Stimulated activated CD8-positive, alpha-beta memory T cell treated with anti-CD3 and anti-CD28 coated beads, Interleukin-15, amount 100 ng/mL, for 24 hours (primary cell): ENCODE data around the gene KRT3.

Experiments used
- DNase-seq: peaks from one replicate; pipeline ENCODE4 v3.0.0-alpha.2; 2020; ENCODE audit warnings: low read depth

KRT3 gene

DNA sequence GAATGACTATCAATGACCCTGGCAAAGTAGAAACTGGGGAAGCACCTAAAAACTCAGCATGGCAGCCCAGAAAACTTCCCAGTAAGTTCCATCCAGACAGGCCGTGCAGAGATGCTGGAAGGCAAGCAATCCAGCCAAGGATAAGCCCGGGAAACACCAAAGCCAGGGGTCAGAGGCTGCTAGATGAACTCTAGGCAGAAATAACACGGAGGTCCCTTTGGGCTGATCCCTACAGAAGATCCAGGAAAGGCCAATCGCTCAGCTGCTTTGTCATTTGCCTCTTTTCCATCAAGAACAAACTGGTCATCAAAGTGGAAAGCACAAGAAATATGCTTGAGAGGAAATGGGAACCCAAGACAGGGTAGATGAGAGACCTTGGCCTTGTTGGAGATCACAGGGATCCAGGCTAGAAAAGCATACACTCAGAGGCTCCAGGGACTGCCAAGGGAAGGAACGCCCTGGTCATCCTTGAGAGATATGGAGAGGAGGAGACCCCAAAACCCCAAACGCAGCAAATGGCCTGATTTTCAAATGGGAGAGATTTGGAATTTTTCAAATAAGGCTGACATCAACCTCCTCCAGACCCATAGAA, 31.7 kb upstream of the KRT3 start:
- no peak for DNase-seq

DNA sequence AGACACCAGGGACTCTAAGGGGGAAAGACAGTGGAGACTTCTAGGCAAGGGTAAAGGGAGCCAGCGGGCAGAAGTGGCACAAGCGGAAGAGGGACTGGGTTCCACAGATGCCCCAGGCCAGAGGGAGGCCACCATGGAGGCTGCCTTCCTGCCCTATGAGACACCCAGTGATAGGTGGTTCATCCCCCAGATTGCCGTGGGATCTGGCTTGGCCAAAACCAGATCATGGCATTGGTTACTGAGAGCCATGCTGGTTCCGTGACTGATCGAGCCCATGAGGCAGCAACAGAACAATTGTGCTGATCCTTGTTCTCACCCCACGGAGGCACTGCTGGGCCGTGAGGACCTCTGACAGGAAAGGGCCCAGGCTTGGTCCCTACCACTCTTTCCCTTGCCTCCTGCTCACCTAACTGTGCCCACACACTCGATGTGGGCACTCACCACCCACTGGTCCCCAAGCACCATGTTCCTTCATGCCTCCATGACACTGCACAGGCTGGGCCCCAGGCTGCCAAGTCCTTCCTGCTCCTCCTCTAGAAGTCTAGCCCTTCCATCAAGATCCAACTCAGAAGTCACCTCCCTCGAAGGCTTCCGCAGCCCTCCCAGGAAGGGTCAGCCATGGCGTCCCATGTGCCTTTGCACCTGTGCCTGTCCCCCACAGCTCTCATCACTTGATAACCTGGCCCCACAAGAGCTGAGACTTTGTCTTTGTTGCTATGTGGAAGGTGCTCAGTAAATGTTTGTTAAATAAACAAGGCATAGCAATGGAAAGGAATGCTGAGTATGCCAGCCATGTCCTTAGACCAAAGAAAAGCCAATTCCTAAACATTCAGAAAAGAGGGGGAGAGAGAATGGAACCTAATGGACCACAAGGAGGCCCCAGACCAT, 30.9 kb upstream of the KRT3 start:
- no peak for DNase-seq

DNA sequence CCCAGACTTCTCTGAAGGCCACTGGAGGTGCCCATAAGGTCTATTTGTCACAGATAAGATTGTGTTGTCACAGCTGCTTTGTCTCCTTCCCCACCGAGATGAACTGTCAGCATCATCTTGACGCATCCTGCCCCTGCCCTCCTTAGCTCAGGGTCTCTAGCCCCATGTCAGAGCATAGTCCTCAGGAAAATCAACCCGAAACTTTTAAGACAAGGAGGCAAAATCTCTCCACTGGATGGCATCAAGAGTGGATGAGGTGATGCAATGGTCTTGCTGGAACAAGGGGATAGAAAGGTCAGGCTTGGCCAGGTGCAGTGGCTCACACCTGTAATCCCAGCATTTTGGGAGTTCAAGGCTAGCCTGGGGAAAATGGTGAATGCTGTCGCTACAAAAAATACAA, 30.0 kb upstream of the KRT3 start:
- DNase-seq: no peak

DNA sequence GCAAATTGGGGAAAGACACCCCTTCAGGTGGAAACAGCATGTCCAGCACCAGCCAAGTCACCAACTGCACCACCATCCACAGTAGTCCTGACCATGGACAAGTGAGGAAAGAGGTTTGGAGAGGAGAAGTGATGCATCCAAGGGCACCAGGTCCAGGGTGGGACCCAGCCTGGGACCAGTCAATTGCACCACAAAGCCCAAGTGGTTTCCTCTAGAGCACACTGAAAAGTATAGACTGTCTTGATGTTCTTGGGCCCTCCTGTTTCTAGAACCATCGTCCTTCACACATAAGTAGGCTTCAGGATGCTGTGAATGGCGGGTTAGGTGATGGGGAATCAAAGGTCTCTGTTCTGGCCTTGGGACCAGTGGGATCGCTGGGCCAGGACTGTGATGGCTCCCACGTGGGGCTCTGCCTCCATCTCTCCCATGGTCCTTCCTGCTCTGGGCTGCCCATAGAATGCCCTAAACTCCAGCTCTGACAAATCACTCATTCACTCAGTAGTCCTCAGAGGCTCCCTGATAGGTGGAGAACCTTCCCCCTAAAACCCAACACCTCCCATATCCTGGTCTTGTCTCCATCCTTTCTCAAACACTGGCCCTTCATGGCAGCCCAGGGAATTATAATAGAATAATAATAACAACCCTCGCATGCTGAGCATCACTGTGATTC, 29.0 kb upstream of the KRT3 start:
- no peak for DNase-seq

DNA sequence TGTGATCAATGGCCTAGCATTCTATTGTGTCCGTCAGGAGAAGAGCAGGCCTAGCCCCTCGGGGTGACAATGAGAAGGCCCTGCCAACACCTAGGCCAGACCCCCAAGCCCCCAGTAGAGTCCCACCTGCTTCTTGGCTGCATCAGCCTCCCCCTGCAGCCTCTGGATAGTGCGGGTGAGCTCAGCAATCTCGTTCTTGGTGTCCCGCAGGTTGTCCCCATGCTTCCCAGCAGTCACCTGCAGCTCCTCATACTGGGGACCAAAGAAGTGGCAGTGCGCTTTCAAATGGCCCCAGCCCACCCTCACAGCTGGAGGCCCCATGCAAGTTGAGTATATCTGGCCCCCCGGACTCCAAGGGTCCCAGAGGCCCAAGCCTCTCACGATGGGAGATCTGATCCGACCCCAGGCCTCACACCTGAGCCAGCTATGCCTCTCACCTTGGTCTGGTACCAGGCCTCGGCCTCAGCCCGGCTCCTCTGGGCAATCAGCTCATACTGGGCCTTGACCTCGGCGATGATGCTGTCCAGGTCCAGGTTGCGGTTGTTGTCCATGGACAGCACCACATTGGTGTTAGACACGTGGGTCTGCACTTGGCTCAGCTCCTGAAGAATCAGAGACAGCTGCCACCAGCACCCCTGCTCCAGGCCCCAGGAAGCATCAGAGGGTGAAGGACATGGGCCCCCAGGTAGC, 28.0 kb upstream of the KRT3 start:
- DNase-seq: no peak

DNA sequence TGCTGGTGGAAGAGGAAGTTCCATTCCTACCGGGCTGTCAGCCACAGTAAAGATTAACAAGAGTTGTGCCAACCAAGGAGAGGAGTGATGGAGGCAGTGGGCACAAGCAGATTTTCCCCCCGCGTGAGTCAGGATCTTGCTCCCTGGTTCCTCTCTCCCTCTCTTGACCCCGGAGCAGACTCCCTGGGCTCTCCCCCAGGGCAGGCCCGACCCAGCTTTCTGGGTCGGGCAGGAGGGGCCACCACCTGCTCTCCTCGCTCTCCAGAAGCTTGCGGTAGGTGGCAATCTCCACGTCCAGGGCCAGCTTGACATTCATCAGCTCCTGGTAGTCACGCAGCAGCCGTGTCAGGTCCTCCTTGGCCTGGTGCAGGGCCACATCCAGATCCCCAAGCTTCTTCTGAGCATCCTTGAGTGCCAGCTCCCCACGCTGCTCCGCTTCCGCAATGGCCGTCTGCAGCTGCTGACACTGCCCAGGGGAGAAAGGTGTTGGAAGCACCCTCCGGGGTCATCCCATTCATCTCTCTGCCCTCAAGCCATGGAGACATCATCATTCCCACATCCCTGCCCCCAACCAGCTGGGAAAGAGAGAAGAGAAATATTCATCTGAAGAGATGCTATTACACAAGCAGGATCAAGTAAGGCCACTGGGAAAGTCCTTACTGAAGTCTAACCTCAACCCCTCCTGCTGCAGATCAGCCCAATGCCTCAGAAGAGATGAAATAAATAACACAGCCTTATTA, 27.0 kb upstream of the KRT3 start:
- no peak for DNase-seq

DNA sequence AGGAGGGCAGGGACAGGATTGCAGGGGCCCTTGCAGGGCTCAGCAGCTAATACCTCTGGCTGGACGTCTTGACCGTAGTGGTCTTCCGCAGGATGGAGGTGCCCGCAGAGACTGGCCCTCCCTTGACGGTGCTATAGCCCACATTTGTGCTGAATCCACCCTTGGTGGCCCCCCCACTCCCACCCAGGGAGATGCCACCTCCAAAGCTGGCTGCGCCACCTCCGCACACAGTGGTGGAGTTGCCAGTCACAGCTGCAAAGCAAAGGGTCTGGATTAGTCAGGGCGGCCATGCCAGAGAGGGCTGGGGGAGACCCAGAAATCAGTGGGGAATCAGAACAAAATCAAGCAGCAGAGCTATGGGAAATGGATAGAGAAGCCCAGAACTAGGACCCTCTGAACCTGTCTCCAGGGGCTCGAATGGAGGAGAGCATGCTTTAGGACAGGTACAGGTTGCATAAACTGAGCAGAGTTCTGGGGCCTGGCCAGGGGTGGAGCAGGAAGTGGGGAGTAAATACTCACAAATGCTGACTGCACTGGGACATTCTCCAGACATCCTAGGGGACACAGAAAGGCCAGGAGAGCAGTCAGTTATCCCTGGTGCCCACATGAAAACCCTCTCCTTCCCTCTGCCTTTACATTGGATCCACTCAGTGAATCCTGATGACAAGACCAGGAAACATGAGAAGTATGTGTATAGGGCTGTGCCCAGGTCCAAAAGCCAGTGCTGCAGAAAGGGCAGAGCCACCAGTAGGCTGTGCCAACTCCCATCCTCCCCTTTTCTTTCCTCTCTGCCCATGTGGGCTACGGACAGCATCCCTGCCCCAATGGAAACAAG, 26.1 kb upstream of the KRT3 start:
- no peak for DNase-seq

DNA sequence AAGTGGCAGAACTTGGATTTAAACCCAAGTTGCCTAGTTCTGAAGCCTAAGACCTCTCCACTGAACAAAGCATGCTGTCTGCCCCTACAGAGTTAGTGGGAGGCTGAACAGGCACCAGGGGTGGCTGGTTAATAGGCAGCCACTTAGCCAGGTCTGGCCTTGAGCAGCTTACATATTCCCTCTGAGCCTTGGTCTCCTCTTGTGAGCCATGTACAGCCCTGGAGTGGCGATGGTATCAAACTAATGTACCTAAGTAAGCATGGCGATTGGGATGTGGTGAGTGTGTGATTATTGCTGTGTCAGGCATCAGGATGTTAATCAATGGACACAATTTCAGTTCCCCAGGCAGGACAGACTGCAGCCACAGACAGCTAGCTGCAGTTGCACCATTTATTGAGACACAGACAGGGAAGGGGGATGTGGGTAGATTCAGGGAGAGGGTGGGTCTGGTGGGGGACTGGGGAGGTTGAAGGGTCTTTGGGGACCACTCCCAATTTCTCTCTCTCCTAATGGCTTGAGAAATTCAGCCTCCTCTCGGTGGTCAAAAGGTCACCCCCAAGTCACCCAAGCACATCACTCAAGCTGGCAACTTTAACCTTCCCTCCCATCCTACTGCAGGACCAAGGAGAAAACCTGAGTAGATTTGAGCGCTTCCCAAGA, 25.3 kb upstream of the KRT3 start:
- DNase-seq: no peak

DNA sequence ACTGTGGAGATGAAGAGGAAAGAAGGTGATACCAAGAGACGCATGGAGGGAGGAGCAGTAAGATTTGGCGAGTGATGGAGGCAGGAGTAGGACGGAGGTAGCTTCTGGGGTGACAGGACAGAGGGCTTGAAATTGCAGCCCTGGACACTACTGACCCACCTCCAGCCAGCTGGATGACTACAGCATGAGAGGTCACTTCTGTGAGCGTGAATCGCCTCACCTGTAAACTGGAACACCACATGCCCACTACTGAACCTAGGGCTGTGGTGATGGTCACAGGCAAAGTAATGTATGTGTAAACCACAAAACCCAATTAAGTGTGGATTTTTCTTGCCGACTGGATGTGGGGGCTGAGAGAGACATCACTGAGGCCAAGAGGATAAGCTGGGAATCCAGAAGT, 24.6 kb upstream of the KRT3 start:
- DNase-seq: no peak

DNA sequence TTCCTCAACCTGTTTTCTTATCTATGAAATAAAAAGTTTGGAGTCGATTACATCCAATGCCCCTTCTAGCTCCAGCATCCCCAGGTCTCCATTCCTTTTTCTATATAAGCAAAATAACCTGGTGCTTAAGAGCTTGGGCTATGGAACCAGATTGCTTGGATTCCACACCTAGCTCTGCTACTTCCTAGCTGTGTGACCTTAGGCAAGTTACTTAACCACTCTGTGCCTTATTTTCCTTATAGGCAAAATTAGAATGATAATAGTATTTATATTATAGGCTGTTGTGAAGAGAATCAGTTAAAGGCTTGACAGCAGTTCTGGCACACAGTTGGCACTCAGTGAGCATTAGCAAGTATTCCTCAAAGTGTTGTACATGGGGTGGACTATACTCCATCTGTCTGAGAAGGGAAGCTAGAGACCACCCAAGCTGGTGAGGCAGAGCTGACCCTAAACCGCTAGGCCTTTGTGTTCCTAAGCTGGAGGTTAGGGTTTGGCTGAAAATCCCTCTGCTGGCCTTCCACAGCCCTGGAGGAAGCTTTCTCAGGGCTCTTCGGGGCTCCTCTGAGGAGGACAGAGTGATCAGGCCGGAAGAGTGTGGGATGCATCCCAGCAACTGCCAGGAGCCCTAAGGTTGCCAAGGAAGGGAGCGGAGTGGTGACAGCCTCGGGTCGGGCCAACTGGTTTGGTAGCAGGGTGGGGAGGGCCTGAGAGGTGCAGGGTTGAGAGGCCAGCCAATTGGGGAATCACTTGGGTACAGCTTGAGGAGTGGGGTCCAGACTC, 24.0 kb upstream of the KRT3 start:
- DNase-seq: no peak

DNA sequence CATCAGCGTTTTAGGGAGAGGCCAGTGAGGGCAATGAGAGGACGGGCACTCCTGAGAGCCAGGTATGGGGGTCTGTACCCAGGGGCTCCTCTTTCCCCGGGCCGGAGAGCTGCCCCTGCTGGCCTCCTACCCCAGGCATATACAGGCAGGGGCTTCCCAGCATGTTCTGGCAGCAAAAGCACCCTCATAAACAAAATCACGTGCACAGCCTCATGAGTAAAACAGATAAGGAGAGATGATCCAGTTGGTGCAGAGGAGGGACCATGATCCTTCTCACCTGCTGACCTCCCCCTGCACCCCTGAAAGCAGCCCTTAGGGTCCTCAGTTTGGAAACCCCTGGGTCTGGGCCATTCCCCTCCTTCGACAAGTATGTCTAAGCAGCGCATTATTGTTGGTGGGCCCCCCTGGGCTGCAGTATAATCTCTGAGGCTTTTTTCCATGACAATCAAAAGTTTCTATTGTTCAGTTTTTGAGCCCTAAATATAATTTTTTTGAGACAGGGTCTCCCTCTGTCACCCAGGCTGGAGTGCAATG, 23.0 kb upstream of the KRT3 start:
- DNase-seq: no peak

DNA sequence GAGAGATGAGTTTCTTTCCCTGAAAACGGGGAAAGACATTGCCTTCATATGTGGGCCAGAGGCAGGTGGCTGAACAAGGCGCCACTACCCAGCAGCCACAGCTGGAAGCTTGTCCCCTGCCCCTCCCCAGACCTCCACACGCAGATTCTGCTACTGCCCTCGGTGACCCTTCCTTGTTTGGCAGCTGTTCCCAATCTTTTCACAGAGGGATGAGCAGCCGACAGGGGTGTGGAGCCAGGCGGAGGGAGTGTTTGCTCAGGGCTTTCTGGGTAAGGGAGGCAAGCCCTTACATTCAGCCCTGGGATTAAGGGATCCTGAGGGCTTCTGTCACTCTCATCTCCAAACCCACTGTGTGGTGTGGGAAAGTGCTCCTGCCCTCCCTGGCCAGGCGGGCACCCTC, 22.5 kb upstream of the KRT3 start:
- no peak for DNase-seq

DNA sequence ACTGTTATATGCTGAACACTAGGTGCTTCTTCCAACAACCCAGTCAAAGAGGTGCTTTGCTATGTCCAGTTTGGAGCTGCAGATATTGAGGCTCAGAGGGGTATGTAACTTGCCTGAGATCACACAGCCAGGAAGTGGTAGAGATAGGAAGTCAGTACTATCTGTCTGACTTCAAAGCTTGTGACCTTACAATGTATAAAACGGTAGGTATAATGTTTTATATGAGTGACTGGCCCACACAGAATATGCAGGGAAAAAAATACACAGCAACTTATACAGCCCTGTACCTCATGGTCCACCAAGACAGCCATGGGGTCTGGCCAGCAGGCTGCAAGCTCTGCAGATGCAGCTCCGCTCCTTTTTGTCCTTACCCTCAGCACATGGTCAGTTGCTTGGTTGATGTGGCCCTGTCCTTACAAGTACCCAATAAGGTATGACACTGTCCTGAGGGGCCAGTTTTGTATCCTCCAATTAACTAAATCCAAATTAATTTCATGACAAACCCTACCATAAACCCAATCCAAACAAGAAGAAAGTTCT, 21.9 kb upstream of the KRT3 start:
- DNase-seq: no peak

DNA sequence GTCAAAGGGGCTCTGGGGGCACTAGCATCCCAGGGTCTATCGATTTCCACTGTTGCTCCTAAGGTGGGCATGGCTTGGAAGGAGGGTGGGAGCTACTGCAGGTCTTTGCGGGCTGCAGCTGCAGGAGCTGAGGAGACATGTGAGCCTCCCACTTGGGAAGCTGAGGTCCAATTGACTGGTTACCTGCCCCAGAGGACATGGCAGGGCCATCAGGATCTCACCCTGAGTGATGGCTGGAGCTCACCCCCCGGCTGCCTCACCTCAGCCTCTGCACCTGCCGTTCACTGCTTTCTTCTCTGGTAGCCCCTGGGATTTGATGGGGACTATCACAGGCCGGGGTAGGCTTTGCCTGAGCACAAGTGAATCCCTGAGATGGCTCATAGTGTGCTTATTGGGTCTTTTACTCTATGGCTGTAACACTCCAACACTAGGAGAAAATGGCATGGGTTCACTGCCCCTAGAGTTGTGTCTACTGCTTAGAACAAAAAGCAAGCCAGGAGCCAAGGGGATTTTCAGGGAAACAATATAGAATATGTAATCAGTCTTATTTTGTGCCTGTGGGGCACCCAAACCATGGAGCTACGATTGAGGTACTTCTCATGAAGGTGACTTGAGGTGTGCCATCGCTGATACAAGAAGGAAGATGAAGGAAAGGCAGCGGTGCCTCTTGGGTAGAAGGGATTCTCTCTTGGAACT, 21.2 kb upstream of the KRT3 start:
- DNase-seq: no peak

DNA sequence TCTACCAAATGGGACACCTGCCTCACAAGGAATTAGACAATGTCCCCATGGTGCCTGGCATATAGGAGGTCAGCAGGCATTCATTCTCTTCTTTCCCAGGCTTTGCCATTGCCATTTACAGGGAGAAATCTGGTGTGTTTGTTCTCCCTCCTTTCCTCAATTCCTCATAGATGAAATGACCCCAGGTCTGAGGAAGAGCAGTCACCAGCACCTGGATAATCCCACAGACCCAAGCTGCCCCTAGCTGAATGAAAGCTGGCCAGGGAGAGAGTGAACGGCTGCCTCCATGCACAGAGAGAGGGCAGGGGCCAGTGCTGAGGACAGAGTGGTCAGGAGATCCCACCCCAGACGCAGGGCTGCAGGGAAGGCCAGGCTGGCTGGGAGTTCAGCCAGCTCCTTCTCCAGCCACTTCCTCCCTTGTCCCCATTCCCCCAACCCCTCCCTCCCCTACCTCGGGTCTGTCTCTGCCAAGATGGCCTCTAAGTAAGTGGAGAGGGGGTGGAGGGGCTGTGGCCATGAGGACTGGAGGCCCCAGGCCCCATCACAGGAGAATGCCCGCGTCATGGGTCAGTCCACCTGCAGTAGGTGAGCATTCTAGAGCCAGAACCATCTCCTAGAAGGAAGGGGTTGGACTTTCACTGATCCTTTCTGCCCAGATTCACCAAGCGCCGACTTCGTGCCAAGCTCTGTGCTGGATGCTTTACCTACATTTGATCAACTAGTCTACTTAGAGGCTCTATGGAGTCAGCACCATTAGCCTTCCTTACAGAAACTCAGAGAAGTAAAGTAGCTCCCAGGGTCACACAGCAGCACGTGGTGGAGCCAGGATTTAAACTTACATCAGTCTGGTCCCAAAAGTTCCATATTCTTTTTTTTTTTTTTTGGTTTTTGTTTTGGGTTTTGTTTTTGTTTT, 20.0 kb upstream of the KRT3 start:
- no peak for DNase-seq

DNA sequence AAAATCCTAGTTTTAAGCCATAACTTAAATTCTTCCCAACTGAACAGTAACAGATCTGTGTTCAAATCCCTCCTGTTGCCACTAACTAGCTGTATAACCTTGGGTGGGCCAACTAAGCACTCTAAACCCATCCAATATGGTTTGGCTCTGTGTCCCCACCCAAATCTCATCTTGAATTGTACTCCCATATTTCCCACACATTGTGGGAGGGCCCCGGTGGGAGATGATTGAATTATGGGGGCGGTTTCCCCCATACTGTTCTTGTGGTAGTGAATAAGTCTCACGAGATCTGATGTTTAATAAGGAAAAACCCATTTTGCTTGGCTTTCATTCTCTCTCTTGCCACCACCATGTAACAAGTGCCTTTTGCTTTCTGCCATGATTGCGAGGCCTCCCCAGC, 19.2 kb upstream of the KRT3 start:
- no peak for DNase-seq

DNA sequence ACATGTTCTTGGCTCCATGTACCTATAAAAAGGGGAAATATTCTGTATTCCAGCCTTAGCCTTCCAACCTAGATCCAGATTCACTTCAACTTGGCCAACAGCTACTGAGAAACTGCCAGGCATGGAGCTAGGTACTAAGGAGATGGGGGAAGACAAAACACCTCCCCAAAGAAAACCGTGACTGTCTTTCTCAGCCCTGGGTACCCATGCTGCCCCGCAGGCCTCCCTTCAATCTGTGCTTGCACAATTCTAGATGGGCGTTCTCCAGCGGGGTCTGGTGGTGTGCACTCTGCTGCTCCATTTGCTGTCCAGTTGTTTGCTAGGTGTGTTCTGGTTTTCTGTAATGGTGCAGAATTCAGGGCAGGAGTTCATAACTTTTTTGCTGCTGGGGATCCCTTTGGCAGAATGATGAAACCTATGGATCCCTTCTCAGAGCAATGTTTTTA, 18.8 kb upstream of the KRT3 start:
- no peak for DNase-seq
